ENCODE results near the gene TMPO. TPM values are rescaled to one million over a fixed set of nuclear protein-coding genes. Genes with fewer than 3 reads are reported as not detected.
"Not testable (repeated sequence)": the region's sequence is repeated elsewhere in the genome, so short reads cannot be mapped to it uniquely, and the experiment has no call there.

TMPO gene
- 221 TPM for total RNA-seq

GRCh38 chr12:98515287-98516110 is at the start of gene TMPO:
TSS of gene TMPO (plus strand) at chr12:98515590. CDS start at chr12:98515868, 278 bp downstream.
- Histone ChIP-seq H3K27me3 (ENCODE audit: insufficient read depth, low read length) (no peaks in the 10 kb centered on the region), H3K4me3 (ENCODE audit: low read length) (peak within 1 kb of the TSS; percentile 99), H3K9me3 (ENCODE audit: low read depth, low read length) (no peaks in the 10 kb centered on the region), H3K4me1 (ENCODE audit: insufficient read depth, low read length) (peaks cover 50% of the 10 kb centered on the region)

DNA sequence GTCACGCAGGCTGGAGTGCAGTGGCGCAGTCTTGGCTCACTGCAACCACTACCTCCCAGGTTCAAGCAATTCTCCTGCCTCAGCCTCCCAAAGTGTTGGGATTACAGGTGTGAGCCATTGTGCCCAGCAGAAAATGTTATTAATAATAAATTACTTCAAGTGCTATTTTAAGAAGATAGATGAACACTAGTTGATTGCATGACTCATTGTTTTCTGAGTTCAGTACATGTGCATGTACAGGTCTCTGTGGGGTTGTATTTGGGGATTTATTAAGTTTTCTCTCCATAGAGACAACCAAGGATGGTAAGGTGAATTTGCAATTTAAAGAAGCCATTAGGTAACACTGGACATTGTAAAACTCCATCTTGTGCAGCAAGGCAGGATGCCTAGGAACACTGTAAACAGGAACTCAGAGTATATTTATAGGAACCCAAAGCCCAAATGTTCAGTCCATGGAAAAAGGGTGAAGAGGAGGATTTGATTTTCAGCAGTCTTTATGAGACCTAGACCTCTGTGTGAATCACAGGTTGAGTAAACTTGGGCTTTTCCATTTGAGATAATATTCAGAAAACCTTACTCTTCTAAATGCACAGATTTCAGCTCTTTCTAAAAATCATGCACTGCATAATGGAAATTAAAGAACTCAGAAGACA is 49.3 kb upstream of the TMPO start:
- H3K27me3 ChIP-seq (ENCODE audit: insufficient read depth, low read length): no peaks in the 10 kb centered on the region
- no peak overlapping the region for H3K4me3 ChIP-seq (ENCODE audit: low read length)
- no peaks in the 10 kb centered on the region for H3K9me3 ChIP-seq (ENCODE audit: low read depth, low read length)
- peaks cover 64% of the 10 kb centered on the region for H3K4me1 ChIP-seq (ENCODE audit: insufficient read depth, low read length)

DNA sequence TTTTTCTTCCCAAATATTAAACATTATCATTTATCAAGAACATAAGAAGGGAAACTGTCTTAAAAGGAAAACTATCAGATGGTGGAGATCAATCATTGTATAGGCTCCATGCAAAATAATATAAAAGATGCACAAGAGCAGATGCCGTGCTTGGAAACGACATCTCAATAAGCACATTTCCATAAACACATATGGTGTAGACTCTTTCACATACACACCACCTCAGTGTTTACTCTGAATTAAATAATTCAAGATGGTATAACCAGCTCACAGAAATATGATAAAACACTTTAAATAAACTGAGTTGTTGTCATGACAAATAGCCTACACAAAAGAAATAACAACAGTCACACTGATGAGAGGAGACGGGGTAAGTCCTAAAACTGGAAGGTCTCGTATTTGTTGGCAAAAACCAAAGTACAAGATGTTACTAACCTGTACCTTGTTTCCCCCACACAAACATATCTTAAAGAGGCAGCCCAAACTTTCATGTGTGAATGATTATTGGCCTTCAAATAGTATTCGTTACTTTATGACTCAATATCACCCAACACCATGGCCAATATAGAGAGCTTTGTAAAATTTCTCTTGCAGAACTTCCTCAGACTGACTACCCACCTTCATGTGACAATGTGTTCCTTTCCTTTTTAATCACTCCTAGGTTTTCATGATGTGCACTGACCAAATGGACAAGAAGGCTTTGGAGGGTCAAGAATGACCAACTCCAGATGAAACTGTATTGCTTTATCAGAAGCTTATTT is 48.6 kb upstream of the TMPO start:
- Histone ChIP-seq H3K27me3 (ENCODE audit: insufficient read depth, low read length) (no peaks in the 10 kb centered on the region), H3K9me3 (ENCODE audit: low read depth, low read length) (no peaks in the 10 kb centered on the region), H3K4me3 (ENCODE audit: low read length) (no peak overlapping the region), H3K4me1 (ENCODE audit: insufficient read depth, low read length) (peaks cover 68% of the 10 kb centered on the region)

GRCh38 chr12:98469109-98469508 is 46.3 kb upstream of the TMPO start:
- Histone ChIP-seq H3K9me3 (ENCODE audit: low read depth, low read length) (no peaks in the 10 kb centered on the region), H3K4me3 (ENCODE audit: low read length) (no peak overlapping the region), H3K27me3 (ENCODE audit: insufficient read depth, low read length) (no peaks in the 10 kb centered on the region), H3K4me1 (ENCODE audit: insufficient read depth, low read length) (peaks cover 46% of the 10 kb centered on the region)

GRCh38 chr12:98470469-98471082 is 44.8 kb upstream of the TMPO start:
- Histone ChIP-seq H3K4me3 (ENCODE audit: low read length) (no peak overlapping the region), H3K9me3 (ENCODE audit: low read depth, low read length) (no peaks in the 10 kb centered on the region), H3K4me1 (ENCODE audit: insufficient read depth, low read length) (peaks cover 32% of the 10 kb centered on the region), H3K27me3 (ENCODE audit: insufficient read depth, low read length) (no peaks in the 10 kb centered on the region)

GRCh38 chr12:98471085-98471484 is 44.3 kb upstream of the TMPO start:
- Histone ChIP-seq H3K4me1 (ENCODE audit: insufficient read depth, low read length) (peaks cover 26% of the 10 kb centered on the region), H3K27me3 (ENCODE audit: insufficient read depth, low read length) (no peaks in the 10 kb centered on the region), H3K4me3 (ENCODE audit: low read length) (no peak overlapping the region), H3K9me3 (ENCODE audit: low read depth, low read length) (no peaks in the 10 kb centered on the region)

GRCh38 chr12:98475565-98475908 is 39.9 kb upstream of the TMPO start:
- Histone ChIP-seq H3K27me3 (ENCODE audit: insufficient read depth, low read length) (no peaks in the 10 kb centered on the region), H3K4me3 (ENCODE audit: low read length) (no peak overlapping the region), H3K4me1 (ENCODE audit: insufficient read depth, low read length) (peaks cover 9% of the 10 kb centered on the region), H3K9me3 (ENCODE audit: low read depth, low read length) (no peaks in the 10 kb centered on the region)

DNA sequence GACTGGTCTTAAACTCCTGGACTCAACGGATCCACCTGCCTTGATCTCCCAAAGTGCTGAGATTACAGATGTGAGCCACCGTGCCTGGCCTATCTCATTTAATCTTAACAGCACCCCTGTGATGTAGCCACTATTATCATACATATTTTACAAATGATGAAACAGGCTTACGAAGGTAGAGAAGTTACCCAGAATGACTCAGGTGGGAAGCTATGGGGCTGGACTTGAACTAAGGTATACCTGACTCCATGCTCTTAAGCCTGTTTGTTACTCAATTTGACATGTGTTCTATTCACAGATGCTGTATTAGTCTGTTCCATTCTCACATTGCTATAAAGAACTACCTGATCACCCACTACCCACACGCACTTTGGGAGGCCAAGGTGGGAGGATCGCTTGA is 36.8 kb upstream of the TMPO start:
- H3K4me1 ChIP-seq (ENCODE audit: insufficient read depth, low read length): no peaks in the 10 kb centered on the region
- H3K4me3 ChIP-seq (ENCODE audit: low read length): no peak overlapping the region
- H3K27me3 ChIP-seq (ENCODE audit: insufficient read depth, low read length): no peaks in the 10 kb centered on the region
- H3K9me3 ChIP-seq (ENCODE audit: low read depth, low read length): no peaks in the 10 kb centered on the region

GRCh38 chr12:98483621-98484503 is 31.5 kb upstream of the TMPO start:
- Histone ChIP-seq H3K4me1 (ENCODE audit: insufficient read depth, low read length) (no peaks in the 10 kb centered on the region), H3K9me3 (ENCODE audit: low read depth, low read length) (no peaks in the 10 kb centered on the region), H3K4me3 (ENCODE audit: low read length) (no peak overlapping the region), H3K27me3 (ENCODE audit: insufficient read depth, low read length) (no peaks in the 10 kb centered on the region)

DNA sequence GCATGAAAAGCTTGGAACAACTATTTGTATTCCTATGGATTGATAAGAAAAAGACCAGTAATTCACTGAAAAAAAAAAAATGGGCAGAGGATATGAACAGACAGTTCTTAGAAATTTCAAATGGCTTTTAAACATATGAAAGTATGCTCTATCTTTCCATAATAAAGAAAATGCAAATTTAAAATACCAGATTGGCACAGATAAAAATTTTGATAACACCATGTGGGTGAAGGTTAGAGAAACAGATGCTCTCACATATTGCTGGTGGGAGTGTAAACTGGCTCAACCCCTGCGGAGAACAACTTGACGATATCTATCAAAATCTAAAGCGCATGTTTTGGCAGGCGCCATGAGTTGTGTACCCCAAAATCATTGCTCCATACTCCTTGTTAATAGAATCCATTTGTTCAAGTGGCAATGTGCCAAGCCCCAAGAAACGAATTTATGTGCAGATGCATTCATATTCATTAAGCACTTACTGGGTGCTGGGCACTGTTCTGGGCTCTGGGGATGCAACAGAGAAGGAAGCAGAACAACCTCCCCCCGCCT is 29.5 kb upstream of the TMPO start:
- no peak overlapping the region for H3K4me3 ChIP-seq (ENCODE audit: low read length)
- H3K27me3 ChIP-seq (ENCODE audit: insufficient read depth, low read length): no peaks in the 10 kb centered on the region
- no peaks in the 10 kb centered on the region for H3K9me3 ChIP-seq (ENCODE audit: low read depth, low read length)
- H3K4me1 ChIP-seq (ENCODE audit: insufficient read depth, low read length): peaks cover 7% of the 10 kb centered on the region

DNA sequence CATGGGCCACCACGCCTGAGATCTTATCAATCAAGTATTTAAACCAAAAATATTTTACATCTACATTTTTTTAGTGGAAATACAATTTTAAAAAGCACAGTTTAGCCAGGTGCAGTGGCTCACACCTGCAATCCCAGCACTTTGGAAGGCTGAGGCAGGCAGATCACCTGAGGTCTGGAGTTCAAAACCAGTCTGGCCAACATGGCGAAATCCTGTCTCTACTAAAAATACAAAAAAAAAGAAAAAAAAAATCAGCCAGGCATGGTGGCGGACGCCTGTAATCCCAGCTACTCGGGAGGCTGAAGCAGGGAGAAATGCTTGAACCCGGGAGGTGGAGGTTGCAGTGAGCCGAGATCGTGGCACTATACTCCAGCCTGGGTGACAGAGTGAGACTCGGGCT is 27.0 kb upstream of the TMPO start:
- H3K4me3 ChIP-seq (ENCODE audit: low read length); H3K27me3 ChIP-seq (ENCODE audit: insufficient read depth, low read length); H3K9me3 ChIP-seq (ENCODE audit: low read depth, low read length): not testable (repeated sequence)
- peaks cover 12% of the 10 kb centered on the region for H3K4me1 ChIP-seq (ENCODE audit: insufficient read depth, low read length)

DNA sequence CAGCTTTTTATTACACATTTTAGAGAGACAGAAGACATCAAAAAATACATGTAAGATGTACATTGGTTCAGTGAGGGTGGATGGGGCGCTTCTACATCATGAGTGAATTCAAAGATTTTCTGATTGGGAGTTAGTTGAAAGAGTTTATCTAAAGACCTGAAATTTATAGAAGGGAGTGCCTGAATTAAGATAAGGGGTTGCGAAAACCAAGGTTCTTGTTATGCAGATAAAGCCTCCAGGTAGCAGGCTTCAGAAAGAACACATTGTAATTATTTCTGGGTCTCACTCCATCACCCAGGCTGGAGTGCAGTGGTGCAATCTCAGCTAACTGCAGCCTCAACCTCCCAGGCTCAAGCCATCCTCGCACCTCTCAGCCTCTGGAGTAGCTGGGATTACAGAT is 26.2 kb upstream of the TMPO start:
- Histone ChIP-seq H3K27me3 (ENCODE audit: insufficient read depth, low read length) (no peaks in the 10 kb centered on the region), H3K4me3 (ENCODE audit: low read length) (no peak overlapping the region), H3K9me3 (ENCODE audit: low read depth, low read length) (no peaks in the 10 kb centered on the region), H3K4me1 (ENCODE audit: insufficient read depth, low read length) (peaks cover 12% of the 10 kb centered on the region)

DNA sequence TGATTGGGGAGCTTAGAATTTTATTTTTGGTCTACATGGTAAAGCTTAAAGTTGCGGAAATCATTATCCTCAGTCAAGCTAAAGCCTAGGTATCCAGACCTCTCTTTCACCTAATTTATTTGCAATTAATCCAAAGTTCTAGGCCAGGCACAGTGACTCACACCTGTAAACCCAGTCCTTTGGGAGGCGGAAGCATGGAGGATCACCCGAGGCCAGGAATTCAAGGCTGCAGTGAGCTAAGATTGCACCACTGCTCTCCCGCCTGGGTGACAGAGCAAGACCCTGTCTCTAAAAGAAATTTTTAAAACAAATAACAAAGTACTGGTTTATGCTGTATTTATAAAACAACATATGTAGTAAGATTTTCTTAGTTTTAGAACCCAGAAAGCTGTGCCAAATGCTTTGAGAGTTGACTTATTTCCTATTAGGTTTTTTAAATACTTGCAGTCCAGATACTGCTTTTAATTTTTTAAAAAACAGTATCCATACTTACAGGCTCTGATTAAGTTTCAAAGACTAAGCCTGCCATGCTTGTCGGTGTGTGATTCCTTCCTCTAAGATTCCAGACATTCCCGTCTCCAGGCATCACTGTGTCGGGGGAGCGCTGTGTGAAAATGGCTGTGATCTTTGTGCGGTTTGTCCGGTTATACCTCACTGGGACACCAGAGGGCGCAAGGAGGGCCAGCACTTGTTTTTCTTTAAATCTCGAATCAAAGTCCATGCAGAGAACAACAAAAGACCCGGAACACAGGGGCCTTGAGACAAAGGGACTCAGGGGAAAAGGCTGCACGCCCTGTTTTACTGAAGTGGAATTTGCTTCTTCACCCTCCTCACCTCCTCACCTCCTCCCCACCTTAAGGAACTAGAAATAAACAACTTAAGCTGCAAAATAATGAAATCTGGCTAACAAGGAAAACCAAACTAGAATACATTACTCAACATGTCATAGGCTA is 24.6 kb upstream of the TMPO start:
- Histone ChIP-seq H3K27me3 (ENCODE audit: insufficient read depth, low read length) (no peaks in the 10 kb centered on the region), H3K4me3 (ENCODE audit: low read length) (no peak overlapping the region), H3K9me3 (ENCODE audit: low read depth, low read length) (no peaks in the 10 kb centered on the region), H3K4me1 (ENCODE audit: insufficient read depth, low read length) (peaks cover 12% of the 10 kb centered on the region)

All from mononuclear cell (primary cell).